ENCODE measurements around the gene CCDC195. TPM values are rescaled to one million over a fixed set of nuclear protein-coding genes. Genes with fewer than 3 reads are reported as not detected.

The CCDC195 gene
- total RNA-seq, 1 donor from 2014 or later = not detected

GRCh38 chr2:224722250-224722649 is 6.1 kb upstream of the CCDC195 start:
- Mint-ChIP-seq H3K27me3 (no peaks in the 10 kb centered on the region), H3K36me3 (ENCODE audit: insufficient read depth) (no peaks in the 10 kb centered on the region), H3K9me3 (ENCODE audit: low read depth) (peaks cover 9% of the 10 kb centered on the region), H3K27ac (no peak overlapping the region), H3K4me3 (ENCODE audit: low read depth) (no peak overlapping the region), H3K4me1 (ENCODE audit: low read depth) (no peaks in the 10 kb centered on the region)
- TF ChIP-seq CTCF (IDR thresholded peaks at IDR 0.05; ENCODE audit: unreplicated experiment) = no peak
- DNase-seq (ENCODE audit: low spot score, unreplicated experiment) = no peak

DNA sequence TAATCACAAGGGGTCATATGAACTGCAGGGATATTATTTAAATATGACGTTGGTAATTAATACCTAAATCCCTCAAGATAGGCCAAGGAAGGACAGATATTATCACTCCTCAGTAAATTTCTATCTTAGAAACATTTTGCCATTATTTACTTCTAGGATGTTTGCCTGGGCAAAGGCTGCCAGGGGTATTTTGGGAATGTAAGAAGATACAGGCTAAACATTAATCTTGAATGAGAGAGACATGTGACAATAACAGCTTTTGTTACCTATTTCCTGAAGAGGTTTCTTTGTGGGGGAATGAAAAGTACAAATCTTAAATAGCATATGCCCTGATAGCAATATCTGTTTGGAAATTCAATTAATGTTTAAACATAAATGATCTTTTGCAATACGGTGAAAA is 756 bp upstream of the CCDC195 start:
- no peaks in the 10 kb centered on the region for H3K36me3 Mint-ChIP-seq (ENCODE audit: insufficient read depth)
- no peak overlapping the region for H3K27ac Mint-ChIP-seq
- no peak overlapping the region for H3K4me3 Mint-ChIP-seq (ENCODE audit: low read depth)
- no peaks in the 10 kb centered on the region for H3K4me1 Mint-ChIP-seq (ENCODE audit: low read depth)
- no peak for TF ChIP-seq CTCF (IDR thresholded peaks at IDR 0.05; ENCODE audit: unreplicated experiment)
- peaks cover 5% of the 10 kb centered on the region for H3K9me3 Mint-ChIP-seq (ENCODE audit: low read depth)
- H3K27me3 Mint-ChIP-seq = no peaks in the 10 kb centered on the region
- DNase-seq (ENCODE audit: low spot score, unreplicated experiment) = no peak

- peaks cover 5% of the 10 kb centered on the region for H3K9me3 Mint-ChIP-seq (ENCODE audit: low read depth)
- H3K27me3 Mint-ChIP-seq = no peaks in the 10 kb centered on the region
- no peaks in the 10 kb centered on the region for H3K36me3 Mint-ChIP-seq (ENCODE audit: insufficient read depth)
- H3K27ac Mint-ChIP-seq = no peak overlapping the region
- H3K4me1 Mint-ChIP-seq (ENCODE audit: low read depth) = no peaks in the 10 kb centered on the region
- no peak for TF ChIP-seq CTCF (IDR thresholded peaks at IDR 0.05; ENCODE audit: unreplicated experiment)
- no peak overlapping the region for H3K4me3 Mint-ChIP-seq (ENCODE audit: low read depth)
- DNase-seq (ENCODE audit: low spot score, unreplicated experiment) = no peak
Observed at GRCh38 chr2:224711859-224712665, 4.1 kb downstream of the CCDC195 start.

- H3K36me3 Mint-ChIP-seq (ENCODE audit: insufficient read depth) = no peaks in the 10 kb centered on the region
- H3K27ac Mint-ChIP-seq = no peak overlapping the region
- no peak overlapping the region for H3K4me3 Mint-ChIP-seq (ENCODE audit: low read depth)
Observed at GRCh38 chr2:224711381-224711780, 4.8 kb downstream of the CCDC195 start.

GRCh38 chr2:224709301-224709700 is 6.9 kb downstream of the CCDC195 start:
- no peak for DNase-seq (ENCODE audit: low spot score, unreplicated experiment)
- H3K4me1 Mint-ChIP-seq (ENCODE audit: low read depth) = no peaks in the 10 kb centered on the region
- no peaks in the 10 kb centered on the region for H3K36me3 Mint-ChIP-seq (ENCODE audit: insufficient read depth)
- peaks cover 5% of the 10 kb centered on the region for H3K9me3 Mint-ChIP-seq (ENCODE audit: low read depth)
- TF ChIP-seq CTCF (IDR thresholded peaks at IDR 0.05; ENCODE audit: unreplicated experiment) = no peak
- H3K4me3 Mint-ChIP-seq (ENCODE audit: low read depth) = no peak overlapping the region
- H3K27ac Mint-ChIP-seq = no peak overlapping the region
- no peaks in the 10 kb centered on the region for H3K27me3 Mint-ChIP-seq

More at GRCh38 chr2:224711381-224711780, 4.8 kb downstream of the CCDC195 start:
- H3K27me3 Mint-ChIP-seq = no peaks in the 10 kb centered on the region
- H3K9me3 Mint-ChIP-seq (ENCODE audit: low read depth) = peaks cover 5% of the 10 kb centered on the region
- H3K4me1 Mint-ChIP-seq (ENCODE audit: low read depth) = no peaks in the 10 kb centered on the region
- no peak for DNase-seq (ENCODE audit: low spot score, unreplicated experiment)
- no peak for TF ChIP-seq CTCF (IDR thresholded peaks at IDR 0.05; ENCODE audit: unreplicated experiment)
